ENCODE data around the gene GRIK3.
"Not testable (repeated sequence)": the region's sequence is repeated elsewhere in the genome, so short reads cannot be mapped to it uniquely, and the experiment has no call there.

GRIK3 gene

DNA sequence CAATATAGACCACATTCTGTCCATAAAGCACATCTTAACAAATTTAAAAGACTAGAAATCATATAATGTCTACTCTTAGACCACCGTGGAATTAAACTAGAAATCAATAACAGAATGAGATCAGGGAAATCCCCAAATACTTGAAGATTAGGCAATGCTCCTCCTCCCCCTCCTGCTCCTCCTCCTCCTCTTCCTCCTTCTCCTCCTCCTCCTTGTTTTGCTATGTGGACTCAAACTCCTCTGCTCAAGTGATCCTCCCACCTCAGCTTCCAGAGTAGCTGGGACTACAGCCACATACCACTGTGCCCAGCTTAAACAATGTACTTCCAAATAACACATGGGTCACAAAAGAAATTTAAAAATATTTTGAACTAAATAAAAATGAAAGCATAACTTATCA is 134.2 kb downstream of the GRIK3 start:
- no peak for DNase-seq

DNA sequence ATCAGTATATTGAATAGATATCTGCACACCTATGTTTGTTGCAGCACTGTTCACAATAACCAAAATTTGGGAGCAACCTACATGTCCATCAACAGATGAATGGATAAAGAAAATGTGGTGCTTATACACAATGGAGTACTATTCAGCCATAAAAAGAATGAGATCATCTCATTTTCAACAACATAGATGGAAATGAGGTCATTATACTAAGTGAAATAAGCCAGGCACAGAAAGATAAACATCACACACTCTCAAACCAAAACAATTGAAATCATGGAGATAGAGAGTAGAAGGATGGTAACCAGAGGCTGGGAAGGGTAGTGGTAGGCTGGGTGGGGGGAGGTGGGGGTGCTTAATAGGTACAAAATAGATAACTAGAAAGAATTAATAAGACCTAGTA is 136.5 kb downstream of the GRIK3 start:
- DNase-seq: not testable (repeated sequence)

DNA sequence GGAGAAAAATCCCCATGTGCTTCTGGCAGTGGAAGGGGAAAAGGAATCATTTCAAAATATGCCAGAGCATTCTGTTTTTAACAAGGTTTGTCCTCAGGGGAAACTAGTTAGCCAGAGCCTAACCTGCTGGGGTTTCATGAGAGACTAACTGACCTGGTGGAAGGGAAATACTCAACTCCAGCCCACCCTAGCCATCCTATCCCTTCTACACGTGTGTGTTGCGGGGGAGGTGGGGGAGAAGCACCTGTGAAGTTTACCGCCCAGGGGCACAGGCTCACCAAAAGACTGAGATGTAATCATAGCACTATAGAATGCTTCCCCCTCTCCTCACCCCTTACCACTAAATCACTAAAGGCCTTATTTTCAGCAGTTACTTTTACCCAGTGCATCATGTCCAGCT is 139.5 kb downstream of the GRIK3 start:
- no peak for DNase-seq

DNA sequence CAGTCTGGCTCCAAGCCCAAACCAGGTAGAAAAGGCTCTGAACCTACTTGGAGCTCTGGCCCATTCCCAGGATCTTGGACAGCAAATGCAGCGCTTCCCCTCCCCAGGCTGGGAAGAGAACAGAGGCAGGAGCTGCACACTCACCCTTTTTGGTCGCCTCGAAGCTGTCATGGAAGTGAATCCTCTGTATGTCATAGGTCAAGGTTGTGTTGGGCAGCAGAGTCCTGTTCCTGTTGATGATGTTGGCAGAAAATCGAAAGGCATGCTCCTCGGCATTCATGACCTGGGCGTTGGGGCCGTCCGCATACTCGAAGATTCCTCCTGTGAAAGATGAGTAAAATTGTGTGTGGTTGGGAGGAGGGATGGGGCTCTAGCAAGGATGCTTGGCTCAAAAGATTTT is 143.5 kb downstream of the GRIK3 start:
- DNase-seq: no peak

DNA sequence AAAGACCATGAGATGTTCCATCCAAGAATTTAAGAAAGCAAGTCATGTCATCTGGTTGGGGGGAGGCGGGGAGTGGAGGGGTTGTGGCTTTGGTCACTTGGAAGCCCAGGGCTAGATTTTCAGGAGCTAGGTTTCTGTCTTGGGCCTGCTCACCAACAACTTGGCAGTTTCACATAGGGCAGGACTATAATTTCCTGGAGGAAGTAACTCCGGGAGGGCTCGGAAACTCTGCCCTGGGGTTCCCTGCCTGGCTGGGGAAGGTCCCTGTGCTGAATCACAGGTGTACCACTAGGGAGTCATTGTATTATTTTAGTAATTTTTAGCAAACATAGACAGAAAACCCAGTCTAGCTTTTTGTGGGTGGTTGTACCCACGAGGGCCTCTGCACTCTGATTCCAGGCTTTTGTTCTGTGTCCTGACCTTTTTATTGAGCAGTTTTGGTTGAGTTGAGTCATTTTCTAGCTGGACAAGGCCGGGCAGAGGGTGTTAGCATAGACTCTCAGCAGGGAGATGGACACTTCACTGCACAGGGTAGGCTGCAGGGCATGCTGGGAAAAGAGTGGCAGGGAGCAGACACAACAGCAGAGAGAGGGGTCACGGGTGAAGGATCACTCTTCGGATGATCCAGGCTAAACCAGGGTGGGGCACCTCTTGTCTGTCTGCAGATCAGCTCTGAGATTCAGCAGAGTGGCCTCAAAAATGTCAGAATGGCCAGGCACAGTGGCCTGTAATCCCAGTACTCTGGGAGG is 144.7 kb downstream of the GRIK3 start:
- no peak for DNase-seq

DNA sequence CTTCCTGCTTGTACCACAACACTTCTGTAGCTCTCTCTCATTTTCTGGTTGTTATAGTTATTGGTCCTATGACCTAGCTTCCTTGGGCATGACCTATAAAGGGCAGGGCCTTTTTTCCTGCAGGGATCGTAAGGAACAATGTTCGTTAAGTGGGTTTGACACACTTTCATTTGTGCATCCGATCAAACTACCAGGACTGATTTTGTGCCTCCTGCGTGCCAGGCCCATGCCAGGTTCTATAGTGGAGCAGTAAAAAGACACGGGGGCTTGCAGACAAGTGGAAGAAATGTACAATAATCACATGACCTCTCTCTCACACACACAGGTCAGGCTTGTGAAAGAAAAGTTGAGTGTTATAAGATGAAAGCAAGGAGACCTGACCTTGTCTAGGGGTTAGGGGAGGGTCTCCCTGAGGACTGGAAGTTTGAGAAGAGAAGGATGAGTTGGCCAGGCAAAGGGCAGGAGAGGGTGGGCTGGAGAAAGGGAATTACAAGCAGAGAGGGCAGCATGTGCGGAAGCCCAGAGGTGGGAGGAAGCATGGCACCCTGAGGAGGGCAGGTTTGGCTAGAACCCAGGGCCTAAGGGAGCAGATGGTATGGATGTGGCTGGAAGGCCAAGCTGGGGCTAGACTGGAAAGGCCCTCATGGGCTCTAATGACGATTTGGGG is 145.4 kb downstream of the GRIK3 start:
- no peak for DNase-seq

DNA sequence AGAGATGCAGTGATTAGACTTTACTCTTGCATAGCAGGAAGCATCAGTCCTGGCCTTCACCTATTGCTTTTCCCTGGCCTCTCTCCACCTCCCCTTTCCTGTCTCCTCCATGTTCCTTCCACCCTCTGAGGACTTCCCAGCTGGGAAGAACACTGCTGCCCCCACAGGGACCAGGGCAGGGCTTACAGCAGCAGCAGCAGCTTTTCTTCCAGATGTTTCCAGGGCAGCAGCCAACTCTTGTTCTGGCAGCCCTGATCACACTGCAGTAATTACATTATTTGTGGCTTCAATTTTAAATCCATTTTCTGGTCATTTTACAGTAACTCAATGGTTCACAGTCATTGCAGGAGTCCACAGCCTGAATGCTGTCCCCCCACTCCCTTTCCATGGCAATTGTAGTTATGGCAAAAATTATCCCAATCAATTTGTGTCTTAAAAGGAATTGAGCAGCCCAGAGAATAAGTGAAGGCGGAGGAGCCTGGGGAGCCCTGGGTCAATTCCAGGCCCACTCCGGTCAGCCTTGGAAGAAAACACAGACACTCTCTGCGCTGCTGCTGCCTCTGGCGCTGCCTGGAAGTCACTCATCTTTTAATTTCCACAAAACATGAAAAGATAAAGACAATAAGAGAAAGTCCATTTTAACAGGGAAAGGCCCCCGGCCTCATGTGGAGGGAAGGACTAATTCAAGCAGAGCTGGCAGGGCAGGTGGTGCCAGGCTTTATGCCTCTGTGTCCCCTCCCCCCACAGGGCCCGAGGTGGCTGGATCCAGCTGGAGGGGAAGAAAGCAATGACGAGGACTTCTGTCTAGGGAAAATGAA is 148.6 kb downstream of the GRIK3 start:
- no peak for DNase-seq

DNA sequence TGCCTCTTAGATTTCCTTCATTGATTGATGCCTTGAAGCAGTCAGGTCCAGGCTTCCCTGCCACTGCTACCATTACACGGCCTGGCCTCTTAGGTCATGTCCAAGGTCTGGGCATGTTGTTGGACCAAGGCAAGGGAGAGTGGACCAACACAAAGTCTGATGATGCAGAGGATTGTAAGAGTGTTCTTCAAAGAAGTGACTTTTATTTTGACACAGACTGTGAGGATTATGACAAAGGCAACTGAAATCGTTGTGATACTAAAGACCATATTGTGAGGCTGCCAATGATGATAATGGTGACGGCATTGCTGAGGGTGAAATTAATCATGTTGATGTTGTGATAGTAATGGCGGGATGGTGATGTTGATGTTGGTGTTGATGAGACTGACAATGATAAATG is 149.5 kb downstream of the GRIK3 start:
- no peak for DNase-seq

DNA sequence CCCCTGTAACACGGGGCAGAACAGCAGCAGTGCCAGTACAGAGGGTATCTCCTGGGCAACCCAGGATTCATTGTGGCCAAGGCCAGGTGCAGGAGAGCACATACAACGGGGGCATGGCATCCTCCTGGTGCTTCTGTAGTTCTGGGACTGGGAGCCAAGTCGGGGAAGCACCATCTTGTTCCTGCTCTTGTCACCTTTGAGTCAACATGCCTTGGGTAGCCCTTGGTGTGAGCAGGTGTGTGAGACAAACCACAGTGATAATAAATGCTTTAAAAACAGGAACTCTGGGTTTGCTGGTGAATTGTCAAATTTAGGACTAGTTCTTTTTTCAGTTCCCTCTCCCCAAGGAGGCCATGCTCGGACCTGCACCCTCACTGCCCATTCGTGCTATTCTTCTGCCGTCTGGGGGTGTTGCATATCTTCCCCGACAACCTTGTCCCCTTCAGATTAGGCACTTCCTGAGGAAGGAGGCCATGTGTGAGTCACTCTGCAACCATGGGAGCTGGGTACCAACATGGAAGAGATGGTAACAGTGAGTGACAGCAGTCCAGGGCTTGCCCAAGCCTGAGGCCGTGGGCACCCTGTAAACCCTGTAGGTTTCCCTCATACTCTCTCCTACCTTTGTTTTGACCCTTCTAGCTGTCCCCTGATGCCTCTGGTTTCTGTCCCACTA is 150.2 kb downstream of the GRIK3 start:
- DNase-seq: no peak

DNA sequence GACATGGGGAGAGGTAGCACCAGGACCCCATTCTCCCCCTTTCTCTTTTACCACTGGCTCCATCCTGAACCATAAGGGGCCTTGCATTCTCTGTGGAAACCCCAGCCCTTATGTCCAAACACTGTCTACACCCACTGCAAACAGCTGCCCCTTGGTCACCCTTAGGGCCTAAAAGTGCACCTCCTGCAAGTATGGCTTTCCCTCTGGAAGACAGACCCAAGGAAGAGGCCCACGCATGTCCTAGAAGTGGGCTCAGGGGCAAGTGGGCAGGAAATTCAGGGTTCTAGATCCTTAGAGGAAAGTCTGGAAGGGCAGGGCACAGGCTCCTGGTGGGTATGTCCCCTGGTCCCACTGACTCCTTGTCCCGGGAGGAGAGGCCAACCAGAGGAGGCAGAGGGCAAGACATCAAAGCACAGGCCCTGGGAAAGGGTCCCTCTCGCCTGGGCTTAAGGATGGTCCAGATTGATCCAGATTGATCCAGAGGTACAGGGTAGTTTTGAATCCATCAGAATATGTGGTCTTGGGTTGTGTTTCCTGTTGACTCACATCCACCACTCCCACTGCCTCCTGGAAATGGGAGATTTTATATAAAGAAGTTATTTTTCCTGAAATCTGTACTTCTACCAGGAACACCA is 150.9 kb downstream of the GRIK3 start:
- no peak for DNase-seq

DNA sequence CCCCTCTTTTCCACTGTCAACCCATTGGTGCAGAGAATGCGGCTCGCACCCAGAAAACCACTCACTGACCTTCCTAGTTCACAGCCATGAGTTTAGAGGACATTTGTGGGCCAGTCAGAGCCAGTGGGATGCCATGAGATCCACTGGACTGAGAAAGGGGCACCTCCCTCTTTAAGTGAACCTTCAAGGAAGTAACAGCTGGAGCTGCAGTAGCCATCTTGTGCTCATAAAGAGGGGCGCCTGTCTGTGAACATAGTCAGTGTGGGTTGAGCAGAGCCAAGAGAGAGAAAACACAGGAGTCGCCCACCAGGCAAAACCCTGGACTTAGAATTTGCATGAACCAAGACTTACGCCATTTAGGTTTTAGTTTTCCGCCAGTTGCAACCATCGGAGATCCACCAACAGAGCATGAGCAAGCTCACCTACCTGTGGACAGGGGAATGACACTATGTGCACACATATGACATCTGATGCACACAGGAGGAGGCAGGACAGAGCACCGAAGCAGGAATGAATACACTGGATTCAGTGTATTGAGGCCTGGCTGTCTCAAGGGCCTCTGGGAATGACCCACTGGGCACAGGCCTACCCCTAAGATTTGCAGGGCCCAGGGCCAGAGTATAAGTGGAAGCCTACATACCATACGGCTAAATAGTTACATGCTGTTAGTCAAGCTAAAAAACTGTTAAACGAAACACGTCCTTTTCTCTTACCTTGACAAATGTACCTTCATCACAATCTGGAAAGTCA is 151.6 kb downstream of the GRIK3 start:
- DNase-seq: no peak

DNA sequence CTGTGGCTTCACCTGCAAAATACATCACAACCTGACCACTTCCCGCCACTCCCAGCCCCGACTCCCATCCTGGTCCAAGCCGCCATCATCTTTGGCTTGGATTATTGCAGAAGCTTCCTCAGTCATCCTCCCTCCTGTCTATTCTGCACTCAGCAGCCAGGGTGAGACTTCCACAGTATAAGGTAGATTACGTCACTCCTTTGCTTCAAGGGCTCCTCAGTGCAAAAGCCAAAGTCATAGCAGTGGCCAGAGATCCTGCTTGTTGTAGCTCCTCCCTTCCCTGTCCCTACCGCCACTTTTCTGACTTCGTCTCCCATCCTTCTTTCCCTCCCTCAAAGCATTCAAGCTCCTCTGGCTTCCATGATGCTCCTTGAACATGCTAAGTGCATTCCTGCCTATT is 152.8 kb downstream of the GRIK3 start:
- no peak for DNase-seq

DNA sequence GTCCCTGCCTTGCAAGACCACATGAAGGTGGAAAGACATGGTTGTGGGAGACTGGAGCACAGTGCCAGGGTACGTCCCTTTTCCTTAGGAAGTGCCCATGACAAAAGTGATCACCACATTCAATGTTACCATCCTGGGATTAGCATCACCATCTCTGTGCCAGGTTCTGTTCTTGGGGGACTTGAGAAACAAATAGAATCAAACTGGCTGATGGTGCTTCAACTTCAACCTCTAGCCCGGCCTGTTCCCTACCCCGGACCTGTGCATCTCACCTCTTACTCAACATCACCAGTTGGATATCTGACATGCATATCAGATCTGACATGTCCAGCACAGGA is 153.3 kb downstream of the GRIK3 start:
- no peak for DNase-seq

DNA sequence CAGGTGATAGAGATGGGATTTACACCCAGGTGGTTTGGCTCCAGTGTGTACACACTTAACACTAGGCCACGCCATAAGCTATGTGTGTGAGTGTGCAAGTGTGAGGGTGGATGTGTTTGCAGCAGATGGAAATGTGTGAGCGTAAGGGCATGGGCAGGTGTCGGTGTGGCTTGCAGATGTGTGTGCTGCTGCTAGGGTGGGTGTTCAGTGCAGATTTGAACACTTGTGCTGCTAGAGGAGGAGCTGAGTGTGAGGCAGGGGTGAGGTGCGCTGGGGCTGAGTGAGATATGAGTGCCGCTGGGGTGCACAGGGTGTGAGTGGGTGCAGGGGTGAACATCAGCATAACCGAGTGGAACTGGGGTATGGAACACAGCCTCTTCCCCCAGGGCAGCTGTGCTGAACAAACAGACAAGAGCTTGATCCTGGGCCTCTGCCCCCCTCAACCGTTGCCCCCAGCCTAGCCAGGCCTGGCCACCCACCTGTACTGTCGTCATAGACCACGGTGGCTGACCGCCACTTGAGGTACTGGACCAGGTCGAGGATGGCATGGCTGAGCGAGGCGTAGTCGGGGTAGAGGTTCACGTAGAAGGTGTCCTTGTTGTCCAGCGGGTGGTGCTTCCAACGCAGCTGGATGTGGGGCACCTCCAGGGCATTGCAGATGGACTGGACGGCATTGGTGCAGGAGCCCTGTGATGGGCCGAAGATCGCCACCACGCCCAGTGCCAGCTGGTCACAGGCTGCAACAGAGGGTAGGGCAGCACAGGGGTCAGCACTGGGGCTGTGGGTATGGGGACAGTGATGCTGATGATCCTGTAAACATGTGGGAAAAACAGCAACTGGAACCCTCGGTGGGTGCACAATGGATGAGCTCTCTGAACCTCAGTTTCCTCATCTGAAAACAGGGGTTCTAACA is 153.9 kb downstream of the GRIK3 start:
- no peak for DNase-seq

DNA sequence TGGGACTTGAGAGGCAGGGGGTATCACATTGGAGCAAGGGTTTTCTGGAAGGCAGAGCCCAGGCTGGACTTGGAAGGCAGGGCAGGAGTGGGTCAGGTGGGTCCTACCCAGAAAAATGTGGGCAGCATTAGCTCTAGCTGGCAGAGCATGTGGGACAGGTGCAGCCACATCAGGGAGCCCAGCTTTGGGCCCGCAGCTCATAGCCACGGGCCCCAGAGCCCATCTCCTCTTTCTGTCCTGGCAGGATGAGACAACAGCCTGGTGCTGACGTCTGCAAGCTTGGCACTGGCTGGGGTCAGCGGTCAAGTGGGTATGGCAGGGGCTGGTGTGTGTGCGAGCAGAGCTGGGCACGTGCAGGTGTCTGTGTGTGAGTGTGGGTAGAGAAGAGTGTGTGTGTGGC is 154.7 kb downstream of the GRIK3 start:
- DNase-seq: no peak

DNA sequence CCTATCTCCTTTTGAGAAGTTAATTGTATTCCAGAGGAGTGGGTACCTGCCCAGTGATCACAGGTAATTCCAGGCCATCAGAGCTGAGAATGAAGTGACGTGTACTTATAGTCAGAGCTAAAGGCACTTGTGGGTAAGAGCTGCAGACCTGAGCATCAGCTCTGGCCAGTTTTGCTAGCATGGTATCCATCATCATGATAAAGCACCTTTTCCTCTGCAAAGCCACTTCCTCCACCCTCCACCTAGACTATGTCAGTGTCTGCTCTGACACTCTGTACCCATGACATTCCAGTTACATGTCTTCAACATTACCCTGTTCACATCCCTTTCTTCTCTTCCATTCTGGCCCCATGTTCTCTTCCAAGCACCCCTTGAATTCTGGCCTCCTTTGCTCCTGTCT is 157.3 kb downstream of the GRIK3 start:
- no peak for DNase-seq

DNA sequence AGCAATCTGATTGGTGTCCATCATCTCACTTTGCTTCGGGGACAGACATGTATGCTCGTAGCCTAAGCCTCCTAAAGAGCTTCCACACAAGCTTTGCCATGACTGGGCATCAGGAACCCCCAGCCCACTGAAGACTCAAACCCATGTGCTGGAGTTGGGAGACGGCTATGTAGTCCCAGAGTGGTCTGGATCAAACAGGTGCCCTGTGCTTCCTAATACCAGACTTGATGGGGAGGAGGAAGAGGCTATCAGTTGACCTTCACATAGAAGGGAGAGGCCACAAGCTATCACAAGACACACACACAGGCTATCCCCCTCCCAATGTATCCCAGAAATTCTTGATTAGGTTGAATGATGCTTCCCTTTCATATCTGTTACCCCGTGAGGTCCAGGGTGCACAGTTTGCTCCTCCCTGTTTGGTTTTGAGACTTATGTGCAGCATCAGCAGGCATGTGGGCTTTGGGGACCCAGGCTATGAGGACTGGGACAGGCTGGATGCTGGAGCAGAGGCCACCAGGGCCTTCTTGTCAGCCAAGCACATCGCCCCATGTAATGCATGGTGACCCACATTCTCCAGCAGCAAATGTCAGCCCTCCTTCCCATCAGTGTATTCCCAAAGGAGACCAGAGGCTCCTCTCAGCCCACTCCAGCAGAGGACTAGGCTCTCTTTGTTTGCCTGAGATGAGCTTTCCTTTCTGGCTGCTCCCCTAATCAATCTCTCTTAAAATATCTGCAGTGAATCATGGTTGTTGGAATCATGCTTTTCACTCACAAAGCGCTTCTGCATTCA is 159.8 kb downstream of the GRIK3 start:
- DNase-seq: no peak

DNA sequence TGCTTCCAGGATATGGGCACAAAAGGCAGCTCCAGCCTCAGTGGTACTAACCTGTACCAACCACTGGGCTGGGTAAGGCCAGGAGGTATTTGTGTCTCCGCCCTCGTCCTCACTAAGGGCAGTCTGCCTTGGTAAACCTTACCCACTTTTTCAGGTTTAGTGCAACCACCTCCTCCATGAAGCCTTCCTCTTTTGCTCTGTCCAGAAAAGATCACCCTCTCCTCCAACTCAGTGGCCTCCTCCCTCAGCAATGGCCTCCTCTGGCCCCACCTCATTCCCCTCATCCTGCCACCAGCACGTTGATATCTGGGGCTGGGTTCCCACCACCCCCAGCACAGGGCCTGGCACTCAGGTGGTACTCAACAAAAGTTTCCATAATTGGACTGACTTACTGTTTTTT is 161.5 kb downstream of the GRIK3 start:
- DNase-seq: no peak

DNA sequence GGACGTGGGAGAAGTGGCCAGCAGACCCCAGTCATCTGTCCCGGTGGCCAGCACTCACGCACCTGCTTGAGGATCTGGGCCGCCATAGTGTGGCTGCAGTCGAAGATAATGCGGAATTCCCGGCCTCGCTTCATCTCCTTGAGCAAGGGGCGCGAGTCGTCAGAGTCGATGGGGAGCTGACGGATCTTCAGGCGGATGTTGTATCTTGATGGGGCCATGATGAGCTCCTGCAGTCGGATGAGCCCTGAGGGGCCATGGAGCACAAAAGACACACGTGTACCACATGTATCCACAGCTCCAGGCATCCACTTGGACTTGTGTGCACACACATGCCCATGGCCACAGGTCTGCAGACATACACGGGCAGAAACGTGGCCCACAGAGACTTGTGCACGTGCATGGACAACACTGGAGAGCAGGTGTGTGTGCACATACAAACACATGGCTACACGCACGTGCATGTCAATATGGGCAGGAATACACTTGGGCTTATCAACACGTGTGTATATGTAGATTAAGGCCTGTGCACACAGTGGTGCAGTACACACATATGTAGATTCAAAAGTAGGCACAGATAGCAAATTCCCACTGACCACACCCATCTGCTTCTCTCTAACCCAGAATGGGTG is 162.1 kb downstream of the GRIK3 start:
- no peak for DNase-seq
